Duodenal mucosa (tissue), 2 donors: Measurements from ENCODE around the gene COLEC12.

ENCODE experiments used
- H3K27ac ChIP-seq: one replicate; pipeline ENCODE4 v1.7.0; 2013; ENCODE audit warnings: low read depth, low read length
- H3K27me3 ChIP-seq, 2 donors: one replicate each; pipeline ENCODE4 v1.7.0; 2013; ENCODE audit warnings: low read length in 2 of 2, control low read depth in 1 of 2; ENCODE audit not compliant: insufficient read depth in 2 of 2, control insufficient read depth in 1 of 2
- H3K36me3 ChIP-seq, 2 donors: one replicate each; pipeline ENCODE4 v1.7.0; 2013; ENCODE audit warnings: low read length in 2 of 2, control low read depth in 1 of 2; ENCODE audit not compliant: insufficient read depth in 2 of 2, control insufficient read depth in 1 of 2
- H3K4me1 ChIP-seq, 2 donors: one replicate each; pipeline ENCODE4 v1.7.0; 2013; ENCODE audit warnings: low read length in 2 of 2, control low read depth in 1 of 2; ENCODE audit not compliant: insufficient read depth in 2 of 2, control insufficient read depth in 1 of 2
- H3K4me3 ChIP-seq, 2 donors: one replicate each; pipeline ENCODE4 v1.7.0; 2013; ENCODE audit warnings: low read length in 2 of 2, low read depth in 1 of 2
- H3K9ac ChIP-seq, 2 donors: one replicate each; pipeline ENCODE4 v1.7.0; 2013; ENCODE audit warnings: low read length in 2 of 2, low read depth in 1 of 2
- H3K9me3 ChIP-seq, 2 donors: one replicate each; pipeline ENCODE4 v1.7.0; 2013; ENCODE audit warnings: low read length in 2 of 2, control low read depth in 1 of 2; ENCODE audit not compliant: control insufficient read depth in 1 of 2

COLEC12 gene

GRCh38 chr18:364256-364826, 136.2 kb downstream of the COLEC12 start:
- H3K36me3 ChIP-seq, result no peaks in the 10 kb centered on the region
- no peaks in the 10 kb centered on the region for H3K27me3 ChIP-seq
- H3K4me1 ChIP-seq, result no peaks in the 10 kb centered on the region
- H3K9me3 ChIP-seq, result no peaks in the 10 kb centered on the region
- no peak overlapping the region for H3K27ac ChIP-seq
- no peak overlapping the region for H3K4me3 ChIP-seq
- H3K9ac ChIP-seq, result no peak overlapping the region

GRCh38 chr18:363301-364085, 137.0 kb downstream of the COLEC12 start:
- Histone ChIP-seq H3K4me1 (no peaks in the 10 kb centered on the region), H3K27me3 (no peaks in the 10 kb centered on the region), H3K9me3 (no peaks in the 10 kb centered on the region), H3K9ac (no peak overlapping the region), H3K4me3 (no peak overlapping the region), H3K27ac (no peak overlapping the region), H3K36me3 (no peaks in the 10 kb centered on the region)

GRCh38 chr18:362311-363290, 137.9 kb downstream of the COLEC12 start:
- no peaks in the 10 kb centered on the region for H3K4me1 ChIP-seq
- H3K9me3 ChIP-seq, result no peaks in the 10 kb centered on the region
- H3K27ac ChIP-seq, result no peak overlapping the region
- H3K4me3 ChIP-seq, result no peak overlapping the region
- no peaks in the 10 kb centered on the region for H3K27me3 ChIP-seq
- H3K9ac ChIP-seq, result no peak overlapping the region
- H3K36me3 ChIP-seq, result no peaks in the 10 kb centered on the region

DNA sequence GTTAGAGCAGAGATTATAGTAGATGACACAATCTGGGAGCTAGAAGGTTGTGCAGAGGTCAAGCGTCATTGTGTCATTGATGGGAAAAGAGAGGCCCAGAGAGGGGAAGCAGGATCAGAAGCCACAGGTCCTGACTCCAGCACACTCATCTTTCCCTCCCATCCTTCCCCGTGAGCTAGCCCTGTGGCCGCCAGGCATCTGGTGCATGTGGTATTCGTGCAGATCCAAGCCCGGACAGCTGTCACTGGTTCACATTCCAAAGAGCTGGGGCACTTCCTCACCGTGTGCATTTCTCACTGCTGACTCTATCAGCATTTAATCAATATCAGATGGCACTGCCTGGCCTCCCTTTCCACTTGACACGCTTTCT, 138.6 kb downstream of the COLEC12 start:
- no peaks in the 10 kb centered on the region for H3K27me3 ChIP-seq
- H3K4me1 ChIP-seq, result no peaks in the 10 kb centered on the region
- H3K4me3 ChIP-seq, result no peak overlapping the region
- no peaks in the 10 kb centered on the region for H3K9me3 ChIP-seq
- H3K36me3 ChIP-seq, result no peaks in the 10 kb centered on the region
- no peak overlapping the region for H3K9ac ChIP-seq
- H3K27ac ChIP-seq, result no peak overlapping the region

GRCh38 chr18:361100-361732, 139.3 kb downstream of the COLEC12 start:
- H3K27me3 ChIP-seq, result no peaks in the 10 kb centered on the region
- no peaks in the 10 kb centered on the region for H3K4me1 ChIP-seq
- no peak overlapping the region for H3K27ac ChIP-seq
- no peak overlapping the region for H3K9ac ChIP-seq
- no peaks in the 10 kb centered on the region for H3K36me3 ChIP-seq
- no peaks in the 10 kb centered on the region for H3K9me3 ChIP-seq
- no peak overlapping the region for H3K4me3 ChIP-seq

GRCh38 chr18:360676-361075, 139.8 kb downstream of the COLEC12 start:
- Histone ChIP-seq H3K4me3 (no peak overlapping the region), H3K36me3 (no peaks in the 10 kb centered on the region), H3K4me1 (no peaks in the 10 kb centered on the region), H3K9me3 (no peaks in the 10 kb centered on the region), H3K27ac (no peak overlapping the region), H3K9ac (no peak overlapping the region), H3K27me3 (no peaks in the 10 kb centered on the region)

DNA sequence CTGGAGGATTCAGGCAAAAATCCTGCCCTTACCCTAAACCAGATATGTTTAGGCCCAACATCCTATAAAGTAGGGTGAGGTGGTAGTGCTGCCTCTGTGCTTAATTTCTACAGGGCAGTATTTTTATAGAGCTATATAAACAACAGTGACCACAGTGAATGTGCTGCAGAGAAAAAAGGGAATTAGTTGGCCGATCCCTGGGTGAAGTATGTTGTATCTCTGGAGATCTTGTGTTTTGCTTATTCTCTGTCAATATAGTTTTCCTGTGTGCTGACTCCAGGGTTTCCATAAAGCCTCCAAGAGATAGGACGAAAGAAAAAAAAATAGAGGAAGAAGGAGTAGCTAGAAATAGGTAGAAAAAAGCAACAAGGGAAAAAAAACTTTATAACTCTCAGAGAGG, 143.7 kb downstream of the COLEC12 start:
- no peaks in the 10 kb centered on the region for H3K4me1 ChIP-seq
- no peaks in the 10 kb centered on the region for H3K27me3 ChIP-seq
- H3K27ac ChIP-seq, result no peak overlapping the region
- no peaks in the 10 kb centered on the region for H3K36me3 ChIP-seq
- H3K9me3 ChIP-seq, result no peaks in the 10 kb centered on the region
- no peak overlapping the region for H3K9ac ChIP-seq
- no peak overlapping the region for H3K4me3 ChIP-seq

GRCh38 chr18:355678-356077, 144.8 kb downstream of the COLEC12 start:
- no peaks in the 10 kb centered on the region for H3K9me3 ChIP-seq
- H3K4me3 ChIP-seq, result no peak overlapping the region
- H3K36me3 ChIP-seq, result no peaks in the 10 kb centered on the region
- H3K4me1 ChIP-seq, result no peaks in the 10 kb centered on the region
- no peaks in the 10 kb centered on the region for H3K27me3 ChIP-seq
- no peak overlapping the region for H3K27ac ChIP-seq
- H3K9ac ChIP-seq, result no peak overlapping the region

GRCh38 chr18:354471-354870, 146.0 kb downstream of the COLEC12 start:
- Histone ChIP-seq H3K27ac (no peak overlapping the region), H3K27me3 (no peaks in the 10 kb centered on the region), H3K9ac (no peak overlapping the region), H3K36me3 (no peaks in the 10 kb centered on the region), H3K9me3 (no peaks in the 10 kb centered on the region), H3K4me3 (no peak overlapping the region), H3K4me1 (no peaks in the 10 kb centered on the region)

DNA sequence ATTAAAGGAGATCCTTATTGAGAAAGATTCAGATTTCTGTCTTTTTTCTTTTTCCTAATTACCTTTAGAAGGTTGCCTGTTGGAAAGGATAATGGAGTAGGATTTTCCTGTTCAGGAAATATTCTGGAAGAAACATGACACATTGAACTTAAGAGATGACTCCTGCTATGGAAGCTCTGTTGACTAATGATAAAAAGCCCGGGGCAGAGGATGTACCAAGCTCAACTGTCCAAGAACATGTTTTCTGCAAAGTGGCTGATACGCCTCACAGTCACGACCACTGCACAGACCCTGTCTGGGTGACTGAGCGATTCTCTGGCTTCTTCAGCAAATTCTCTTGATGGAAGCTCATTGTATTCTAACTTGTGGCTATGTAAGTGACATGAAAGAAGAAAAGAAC, 146.5 kb downstream of the COLEC12 start:
- H3K9me3 ChIP-seq, result no peaks in the 10 kb centered on the region
- H3K4me1 ChIP-seq, result no peaks in the 10 kb centered on the region
- H3K4me3 ChIP-seq, result no peak overlapping the region
- no peaks in the 10 kb centered on the region for H3K36me3 ChIP-seq
- no peak overlapping the region for H3K27ac ChIP-seq
- H3K27me3 ChIP-seq, result no peaks in the 10 kb centered on the region
- no peak overlapping the region for H3K9ac ChIP-seq
